Hepatocyte (in vitro differentiated cells): ENCODE measurements around the gene IPO8. TPM values are rescaled to one million over a fixed set of nuclear protein-coding genes. Genes with fewer than 3 reads are reported as not detected.
"Not testable (repeated sequence)": the region's sequence is repeated elsewhere in the genome, so short reads cannot be mapped to it uniquely, and the experiment has no call there.

Source experiments
- DNase-seq: peaks from one replicate; pipeline ENCODE4 v3.0.0-alpha.2; 2016; ENCODE audit warnings: low spot score
- H2AFZ ChIP-seq: fragments of 200-600 bp; sonication (generic); 2 replicates; pipeline ENCODE4 v1.6.0; 2016; ENCODE audit warnings: antibody characterized with exemption, mild to moderate bottlenecking
- H3K27ac ChIP-seq: fragments of 200-600 bp; sonication (generic); 2 replicates; pipeline ENCODE4 v1.5.1; 2016; ENCODE audit warnings: mild to moderate bottlenecking
- H3K27me3 ChIP-seq: fragments of 200-600 bp; sonication (generic); 2 replicates; pipeline ENCODE4 v1.6.1; 2016
- H3K36me3 ChIP-seq: fragments of 200-600 bp; sonication (generic); replicated peaks from 2 replicates; pipeline ENCODE4 v1.5.1; 2016; ENCODE audit warnings: low read depth; ENCODE audit not compliant: insufficient read depth
- H3K4me1 ChIP-seq: fragments of 200-600 bp; sonication (generic); 2 replicates; pipeline ENCODE4 v1.5.1; 2016; ENCODE audit warnings: mild to moderate bottlenecking, moderate library complexity; ENCODE audit not compliant: insufficient read depth
- H3K4me2 ChIP-seq: fragments of 200-600 bp; sonication (generic); 2 replicates; pipeline ENCODE4 v1.6.0; 2016
- H3K4me3 ChIP-seq: fragments of 200-600 bp; sonication (generic); 2 replicates; pipeline ENCODE4 v1.5.1; 2016; ENCODE audit warnings: mild to moderate bottlenecking
- H3K79me2 ChIP-seq: fragments of 200-600 bp; sonication (generic); 2 replicates; pipeline ENCODE4 v1.6.0; 2017; ENCODE audit warnings: mild to moderate bottlenecking
- H3K9me2 ChIP-seq: fragments of 200-600 bp; sonication (generic); replicated peaks from 2 replicates; pipeline ENCODE4 v1.6.0; 2017; ENCODE audit warnings: mild to moderate bottlenecking; ENCODE audit not compliant: insufficient read depth
- H3K9me3 ChIP-seq: fragments of 200-600 bp; sonication (generic); 2 replicates; pipeline ENCODE4 v1.5.1; 2016; ENCODE audit warnings: low read depth, mild to moderate bottlenecking
- H4K20me1 ChIP-seq: fragments of 200-600 bp; sonication (generic); 2 replicates; pipeline ENCODE4 v1.6.0; 2016; ENCODE audit warnings: mild to moderate bottlenecking; ENCODE audit not compliant: insufficient read depth, poor library complexity, severe bottlenecking
- EZH2 ChIP-seq: fragments of 200-600 bp; sonication (generic); IDR thresholded peaks from 2 replicates; pipeline ENCODE4 v1.6.1; 2016; ENCODE audit warnings: antibody characterized with exemption, mild to moderate bottlenecking, borderline replicate concordance
- EZH2phosphoT487 ChIP-seq: fragments of 200-600 bp; sonication (generic); IDR thresholded peaks from one replicate; pipeline ENCODE4 v1.6.1; 2018; ENCODE audit warnings: antibody characterized with exemption, mild to moderate bottlenecking, low read depth, moderate library complexity; ENCODE audit not compliant: unreplicated experiment, severe bottlenecking
- WGBS: methylation state at CpG from one replicate; pipeline ENCODE4 v1.1.6; 2016; ENCODE audit warnings: low lambda C conversion rate; ENCODE audit errors: missing lambda C conversion rate; 5-methylcytosine and 5-hydroxymethylcytosine counted together
- polyA plus RNA-seq: library from polyadenylated mRNA; unstranded; fragments of >200 nt; fragmentation: Nextera tagmentation; extraction: Ambion mirVana; gene quantifications from 2 replicates; pipeline ENCODE4 v1.2.1, GENCODE V29; 2016
- total RNA-seq: library from RNA; depleted of rRNA; stranded (reverse); fragments of >200 nt; gene quantifications from 2 replicates; pipeline ENCODE4 v1.2.3, GENCODE V29; 2014
- TF ChIP-seq, protein P1 (sequence below): fragments of 200-600 bp; sonication (generic); IDR thresholded peaks from 2 replicates; pipeline ENCODE4 v1.5.1; 2016; ENCODE audit warnings: antibody characterized with exemption, mild to moderate bottlenecking; ENCODE audit not compliant: poor library complexity

Gene IPO8
- total and polyA plus RNA-seq, 2 experiments from 2014 or later: 7.3 to 26.3 TPM

- Histone ChIP-seq H2AFZ (no peak overlapping the region), H3K27me3 (no peaks in the 10 kb centered on the region), H3K27ac (peak overlapping the region; percentile 61), H3K9me2 (no peaks in the 10 kb centered on the region), H3K36me3 (no peaks in the 10 kb centered on the region), H3K4me2 (no peak overlapping the region), H4K20me1 (no peaks in the 10 kb centered on the region), H3K4me3 (no peak overlapping the region), H3K4me1 (peaks cover 8% of the 10 kb centered on the region), H3K9me3 (peaks cover 8% of the 10 kb centered on the region), H3K79me2 (no peaks in the 10 kb centered on the region)
- DNase-seq: peak; percentile 29
- 38% methylated on average over 2 of the region's 2 CpGs for WGBS
- TF ChIP-seq, protein P1, sequence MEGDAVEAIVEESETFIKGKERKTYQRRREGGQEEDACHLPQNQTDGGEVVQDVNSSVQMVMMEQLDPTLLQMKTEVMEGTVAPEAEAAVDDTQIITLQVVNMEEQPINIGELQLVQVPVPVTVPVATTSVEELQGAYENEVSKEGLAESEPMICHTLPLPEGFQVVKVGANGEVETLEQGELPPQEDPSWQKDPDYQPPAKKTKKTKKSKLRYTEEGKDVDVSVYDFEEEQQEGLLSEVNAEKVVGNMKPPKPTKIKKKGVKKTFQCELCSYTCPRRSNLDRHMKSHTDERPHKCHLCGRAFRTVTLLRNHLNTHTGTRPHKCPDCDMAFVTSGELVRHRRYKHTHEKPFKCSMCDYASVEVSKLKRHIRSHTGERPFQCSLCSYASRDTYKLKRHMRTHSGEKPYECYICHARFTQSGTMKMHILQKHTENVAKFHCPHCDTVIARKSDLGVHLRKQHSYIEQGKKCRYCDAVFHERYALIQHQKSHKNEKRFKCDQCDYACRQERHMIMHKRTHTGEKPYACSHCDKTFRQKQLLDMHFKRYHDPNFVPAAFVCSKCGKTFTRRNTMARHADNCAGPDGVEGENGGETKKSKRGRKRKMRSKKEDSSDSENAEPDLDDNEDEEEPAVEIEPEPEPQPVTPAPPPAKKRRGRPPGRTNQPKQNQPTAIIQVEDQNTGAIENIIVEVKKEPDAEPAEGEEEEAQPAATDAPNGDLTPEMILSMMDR: no peak
- peak; percentile 56 for TF ChIP-seq EZH2phosphoT487
Measured at GRCh38 chr12:30599608-30600007, 96.1 kb downstream of the IPO8 start.

DNA sequence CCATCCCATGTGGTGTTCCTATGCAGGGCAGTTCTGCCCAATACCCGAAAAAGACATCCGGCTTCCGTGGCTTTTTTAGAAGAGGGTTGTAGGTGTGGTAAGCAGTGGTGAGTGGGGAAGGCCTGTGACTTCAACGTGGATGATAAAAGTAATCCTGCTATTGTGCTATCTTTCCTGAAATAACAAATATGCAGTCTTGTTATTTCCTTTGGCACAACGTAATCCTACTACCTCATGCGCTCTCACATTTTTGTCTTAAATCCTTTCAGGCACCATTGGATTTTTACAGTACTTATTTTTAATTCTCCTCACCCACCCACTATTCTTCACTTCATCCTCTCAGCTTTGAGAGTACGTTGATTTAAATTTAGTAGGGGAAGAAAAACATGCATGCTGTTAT, 96.8 kb downstream of the IPO8 start:
- H3K9me3 ChIP-seq: peaks cover 8% of the 10 kb centered on the region
- no peaks in the 10 kb centered on the region for H3K79me2 ChIP-seq
- H4K20me1 ChIP-seq: no peaks in the 10 kb centered on the region
- no peaks in the 10 kb centered on the region for H3K36me3 ChIP-seq
- no peaks in the 10 kb centered on the region for H3K27me3 ChIP-seq
- WGBS: 64% methylated on average over 7 of the region's 7 CpGs
- peaks cover 6% of the 10 kb centered on the region for H3K4me1 ChIP-seq
- no peak overlapping the region for H3K27ac ChIP-seq
- TF ChIP-seq EZH2phosphoT487 (no peak), EZH2 (no peak)
- TF ChIP-seq, protein P1: no peak
- no peak overlapping the region for H3K4me3 ChIP-seq
- no peak overlapping the region for H3K4me2 ChIP-seq
- H3K9me2 ChIP-seq: no peaks in the 10 kb centered on the region
- DNase-seq: no peak
- H2AFZ ChIP-seq: no peak overlapping the region

- Histone ChIP-seq H3K4me1 (peaks cover 6% of the 10 kb centered on the region), H2AFZ (no peak overlapping the region), H3K27ac (no peak overlapping the region), H3K9me2 (no peaks in the 10 kb centered on the region), H4K20me1 (no peaks in the 10 kb centered on the region), H3K4me2 (no peak overlapping the region), H3K27me3 (no peaks in the 10 kb centered on the region), H3K4me3 (no peak overlapping the region), H3K79me2 (no peaks in the 10 kb centered on the region), H3K9me3 (no peaks in the 10 kb centered on the region), H3K36me3 (no peaks in the 10 kb centered on the region)
- WGBS: 89% methylated on average over 5 of the region's 5 CpGs
- TF ChIP-seq, protein P1: no peak
- TF ChIP-seq EZH2 (no peak), EZH2phosphoT487 (no peak)
- DNase-seq: no peak
Measured at GRCh38 chr12:30595742-30596141, 99.9 kb downstream of the IPO8 start.

- no peaks in the 10 kb centered on the region for H3K9me3 ChIP-seq
- TF ChIP-seq EZH2 (no peak), EZH2phosphoT487 (no peak)
- TF ChIP-seq, protein P1: no peak
- H3K27ac ChIP-seq: no peak overlapping the region
- no peaks in the 10 kb centered on the region for H3K79me2 ChIP-seq
- DNase-seq: no peak
- H3K4me1 ChIP-seq: no peaks in the 10 kb centered on the region
- no peaks in the 10 kb centered on the region for H4K20me1 ChIP-seq
- H3K4me2 ChIP-seq: no peak overlapping the region
- H3K27me3 ChIP-seq: no peaks in the 10 kb centered on the region
- no peak overlapping the region for H2AFZ ChIP-seq
- no peaks in the 10 kb centered on the region for H3K9me2 ChIP-seq
- H3K4me3 ChIP-seq: no peak overlapping the region
- H3K36me3 ChIP-seq: no peaks in the 10 kb centered on the region
- WGBS: 85% methylated on average over 1 of the region's 1 CpG
Measured at GRCh38 chr12:30594509-30594908, 101.2 kb downstream of the IPO8 start.

DNA sequence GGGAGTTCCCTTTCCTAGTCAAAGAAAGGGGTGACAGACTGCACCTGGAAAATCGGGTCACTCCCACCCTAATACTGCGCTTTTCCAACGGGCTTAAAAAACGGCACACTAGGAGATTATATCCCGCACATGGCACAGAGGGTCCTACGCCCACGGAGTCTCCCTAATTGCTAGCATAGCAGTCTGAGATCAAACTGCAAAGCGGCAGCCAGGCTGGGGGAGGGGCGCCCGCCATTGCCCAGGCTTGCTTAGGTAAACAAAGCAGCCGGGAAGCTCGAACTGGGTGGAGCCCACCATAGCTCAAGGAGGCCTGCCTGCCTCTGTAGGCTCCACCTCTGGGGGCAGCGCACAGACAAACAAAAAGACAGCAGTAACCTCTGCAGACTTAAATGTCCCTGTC, 107.1 kb downstream of the IPO8 start:
- not testable (repeated sequence) for H3K36me3 ChIP-seq, H4K20me1 ChIP-seq, H3K27ac ChIP-seq, DNase-seq, H3K27me3 ChIP-seq, H3K4me3 ChIP-seq, H3K79me2 ChIP-seq, H2AFZ ChIP-seq, H3K4me2 ChIP-seq, H3K4me1 ChIP-seq, H3K9me3 ChIP-seq, H3K9me2 ChIP-seq
- WGBS: 84% methylated on average over 13 of the region's 13 CpGs
